ENCODE results near the gene CERS5.
A peak's percentile ranks its signal among the peaks of the same experiment; 100 is the strongest.

Gene CERS5, protein sequence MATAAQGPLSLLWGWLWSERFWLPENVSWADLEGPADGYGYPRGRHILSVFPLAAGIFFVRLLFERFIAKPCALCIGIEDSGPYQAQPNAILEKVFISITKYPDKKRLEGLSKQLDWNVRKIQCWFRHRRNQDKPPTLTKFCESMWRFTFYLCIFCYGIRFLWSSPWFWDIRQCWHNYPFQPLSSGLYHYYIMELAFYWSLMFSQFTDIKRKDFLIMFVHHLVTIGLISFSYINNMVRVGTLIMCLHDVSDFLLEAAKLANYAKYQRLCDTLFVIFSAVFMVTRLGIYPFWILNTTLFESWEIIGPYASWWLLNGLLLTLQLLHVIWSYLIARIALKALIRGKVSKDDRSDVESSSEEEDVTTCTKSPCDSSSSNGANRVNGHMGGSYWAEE

DNA sequence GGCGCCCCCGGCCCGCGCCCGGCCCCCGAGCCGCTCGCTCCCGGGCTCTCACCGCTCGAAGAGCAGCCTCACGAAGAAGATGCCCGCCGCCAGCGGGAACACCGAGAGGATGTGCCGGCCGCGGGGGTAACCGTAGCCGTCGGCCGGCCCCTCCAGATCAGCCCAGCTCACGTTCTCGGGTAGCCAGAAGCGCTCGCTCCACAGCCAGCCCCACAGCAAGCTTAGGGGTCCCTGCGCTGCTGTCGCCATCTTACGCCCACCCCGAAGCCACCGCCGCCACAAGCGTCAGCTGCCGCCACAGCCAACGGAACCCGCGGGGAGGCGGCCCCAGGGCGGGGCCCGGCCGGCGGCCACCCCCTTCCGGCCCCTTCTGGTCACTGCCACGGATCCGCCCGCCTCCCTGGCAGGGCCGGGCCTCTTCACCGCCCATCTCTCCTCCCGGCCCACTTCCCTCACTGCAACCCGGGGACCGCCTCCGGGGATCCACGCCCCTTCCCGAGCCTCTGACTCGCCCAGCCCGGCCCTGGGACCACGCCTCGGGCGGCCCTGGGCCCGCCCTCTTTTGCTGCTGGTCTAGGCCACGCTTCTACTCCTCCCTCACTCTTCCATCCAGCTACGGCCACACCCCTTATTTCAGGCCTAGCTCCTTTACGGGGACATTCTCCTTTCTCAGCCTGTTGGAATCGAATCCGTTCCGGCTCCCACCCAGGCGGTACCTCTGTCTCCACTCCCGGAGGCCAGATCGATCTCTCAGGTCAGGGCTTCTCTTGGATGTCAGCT lies at the start of gene CERS5:
Gene CERS5 (minus strand): TSS at position 321 of the 780 bp plus-strand sequence. CDS start 72 bp downstream, at position 249.
- DNase-seq = peak; percentile 98

DNA sequence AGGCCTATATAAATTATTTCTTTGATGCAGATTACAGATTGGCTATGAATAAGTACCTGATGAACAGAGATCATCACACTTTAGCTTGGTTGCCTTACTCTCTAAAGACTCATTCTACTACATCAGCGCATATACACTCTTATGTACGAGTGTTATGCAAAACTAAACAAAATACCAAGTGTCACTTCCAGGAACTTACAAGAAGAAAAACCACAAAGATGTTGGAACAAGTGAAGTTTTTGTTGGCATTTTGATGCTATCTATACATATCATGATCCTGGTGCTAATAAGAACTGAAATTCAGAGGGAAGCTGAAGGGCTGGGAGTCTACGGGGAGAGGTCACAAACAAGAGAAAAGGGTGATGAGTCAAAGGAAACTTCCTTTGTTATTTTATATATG lies 47.9 kb upstream of the CERS5 start:
- DNase-seq = no peak

DNA sequence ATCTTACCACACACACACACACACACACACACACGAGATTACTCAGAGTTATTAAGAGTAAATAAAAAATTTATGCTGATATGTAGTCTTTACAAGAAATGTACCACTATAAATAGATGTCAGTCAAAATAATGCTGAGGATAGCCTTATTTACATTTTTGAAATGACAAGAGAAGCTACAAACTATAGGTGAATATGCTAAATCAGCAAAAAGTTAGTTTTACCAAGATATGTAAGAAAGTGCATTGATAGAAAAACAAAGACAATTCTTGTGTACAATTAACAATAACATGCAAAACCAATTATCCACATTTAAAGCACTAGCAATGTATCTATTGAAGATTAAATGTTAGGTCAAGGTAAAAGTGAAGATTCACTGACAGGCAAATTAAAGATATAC lies 46.8 kb upstream of the CERS5 start:
- DNase-seq = no peak

DNA sequence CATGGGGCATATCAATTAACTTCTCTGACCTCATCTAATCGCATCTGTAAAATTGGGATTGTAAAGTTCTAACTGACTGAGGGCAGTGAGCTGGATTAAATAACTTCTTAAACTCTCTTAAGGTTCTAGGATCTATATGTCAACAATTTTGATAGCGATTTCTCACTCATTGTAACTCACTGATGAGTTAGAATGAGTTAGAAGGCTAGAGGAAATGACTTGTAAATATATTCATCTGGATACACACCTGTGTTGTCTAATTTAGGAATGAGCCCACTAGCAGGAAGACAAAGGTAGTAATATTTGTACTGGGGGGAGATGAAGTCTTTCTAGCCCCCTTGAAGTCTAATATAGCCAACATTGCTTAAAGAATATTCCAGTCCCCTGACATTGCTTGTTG lies 46.3 kb upstream of the CERS5 start:
- no peak for DNase-seq

DNA sequence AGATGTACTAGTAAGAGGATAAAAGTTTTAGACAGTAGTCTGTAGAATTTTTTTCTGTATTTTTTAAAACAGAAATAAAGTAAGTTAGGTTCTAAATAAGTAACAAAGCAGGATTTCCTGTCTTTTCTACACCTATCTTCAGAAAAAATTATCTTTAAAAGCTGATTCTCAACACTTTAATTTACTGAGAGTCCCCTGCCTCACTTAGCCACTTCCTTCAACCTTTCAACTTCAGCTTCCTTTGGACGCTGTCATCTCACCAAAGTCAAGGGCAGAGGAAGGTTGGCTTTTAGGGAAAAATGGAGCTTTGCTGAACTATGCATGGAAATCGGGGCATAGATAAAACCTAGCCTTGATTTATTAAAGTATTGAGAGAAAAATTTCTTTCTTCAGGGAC lies 44.9 kb upstream of the CERS5 start:
- no peak for DNase-seq

DNA sequence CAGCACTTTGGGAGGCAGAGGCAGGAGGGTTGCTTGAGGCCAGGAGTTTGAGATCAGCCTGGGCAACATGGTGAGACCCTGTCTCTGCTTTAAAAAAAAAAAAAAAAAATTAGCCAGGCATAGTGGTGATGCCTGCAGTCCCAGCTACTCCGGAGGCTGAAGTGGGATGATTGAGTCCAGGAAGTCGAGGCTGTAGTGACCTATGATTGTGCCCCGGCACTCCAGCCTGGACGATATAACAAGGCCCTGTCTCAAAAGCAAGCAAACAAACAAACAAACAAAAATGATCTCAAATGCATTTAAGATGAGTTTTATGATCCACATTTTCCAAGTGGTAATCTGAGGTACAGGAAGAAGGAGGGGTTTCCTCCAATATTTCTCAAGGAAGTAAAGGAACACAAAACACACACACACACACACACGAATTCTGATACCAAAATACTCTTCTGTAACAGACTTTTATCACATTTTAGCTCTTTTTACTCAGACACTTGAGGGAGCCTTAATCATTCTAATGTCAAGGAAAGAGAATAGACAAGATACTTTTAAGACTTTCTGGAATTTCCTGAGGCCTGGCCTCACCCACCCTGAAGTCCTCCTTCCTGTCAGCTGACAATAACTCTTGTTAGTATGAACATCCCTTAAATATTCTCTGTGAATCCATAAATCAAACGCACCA lies 44.4 kb upstream of the CERS5 start:
- no peak for DNase-seq

DNA sequence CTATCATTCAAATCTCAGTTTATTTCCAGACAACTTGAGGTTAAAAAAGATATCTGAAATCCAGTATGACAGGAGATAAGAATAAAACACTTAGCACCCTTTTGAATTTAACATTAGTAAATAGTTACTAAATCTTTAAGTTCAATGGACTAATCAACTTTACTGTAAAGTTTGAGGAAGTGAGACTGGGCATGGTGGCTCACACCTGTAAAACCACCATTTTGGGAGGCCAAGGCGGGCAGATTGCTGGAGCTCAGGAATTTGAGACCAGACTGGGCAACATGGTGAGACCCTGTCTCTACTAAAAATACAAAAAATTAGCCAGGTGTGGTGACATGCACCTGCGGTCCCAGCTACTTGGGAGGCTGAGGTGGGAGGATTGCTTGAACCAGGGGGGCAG lies 40.3 kb upstream of the CERS5 start:
- no peak for DNase-seq

DNA sequence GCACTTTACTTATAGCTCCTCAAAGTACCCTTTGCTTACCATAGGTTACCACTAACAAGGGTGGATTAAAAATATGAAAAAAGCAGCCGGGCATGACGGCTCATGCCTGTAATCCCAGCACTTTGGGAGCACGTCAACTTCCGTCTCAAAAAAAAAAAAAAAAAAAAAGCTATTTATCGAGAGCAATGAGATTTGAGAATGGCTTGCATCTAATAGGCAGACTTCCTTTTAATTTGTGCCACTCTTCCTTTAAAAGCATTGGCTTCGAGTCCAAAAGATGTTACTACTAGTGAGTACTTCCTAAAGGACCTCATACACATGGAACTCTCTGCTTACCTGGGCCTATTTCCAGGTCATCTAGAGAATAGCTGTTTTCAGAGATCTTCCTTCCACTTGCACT lies 38.5 kb upstream of the CERS5 start:
- no peak for DNase-seq

DNA sequence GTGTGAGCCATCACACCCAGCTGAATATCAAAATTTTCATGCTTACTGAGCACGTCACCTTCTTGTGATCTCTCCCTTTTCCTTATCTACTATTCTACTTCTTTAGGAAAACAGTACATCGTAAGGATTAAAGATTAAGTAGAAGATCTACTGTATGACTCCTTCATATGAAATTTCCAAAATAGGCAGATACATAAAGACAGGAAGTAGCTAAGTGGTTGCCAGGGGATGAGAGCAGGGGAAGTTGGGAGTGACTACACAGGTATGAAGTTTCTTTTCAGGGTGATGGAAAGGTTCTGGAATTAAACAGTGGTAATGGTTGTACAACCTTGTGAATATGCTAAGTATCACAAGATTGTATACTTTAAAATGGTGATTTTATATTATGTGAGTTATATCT lies 36.5 kb upstream of the CERS5 start:
- no peak for DNase-seq

DNA sequence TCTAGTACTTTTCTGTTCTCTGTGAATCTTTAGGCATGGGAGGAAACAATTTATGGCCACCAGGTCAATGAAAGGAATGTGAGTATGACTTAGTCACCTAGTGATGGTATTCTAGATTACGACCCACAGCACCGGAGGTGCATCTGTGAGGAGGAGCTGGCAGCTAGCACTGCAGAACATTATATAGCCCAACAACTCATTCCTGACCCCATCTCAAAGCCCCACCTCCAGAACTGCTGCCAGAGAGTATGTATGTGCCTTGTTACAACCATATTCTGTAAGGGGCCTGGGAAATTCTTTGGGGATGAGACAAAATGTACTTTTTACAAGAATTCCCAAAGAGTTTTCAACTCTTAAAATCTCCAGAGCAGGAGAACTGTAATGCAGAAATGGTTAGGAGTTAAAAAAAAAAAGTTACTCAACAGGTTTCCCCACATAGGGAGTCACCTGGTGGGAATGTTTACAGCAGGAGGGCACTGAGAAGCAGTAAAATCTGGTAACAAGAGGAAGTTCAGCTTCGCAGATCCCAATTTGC lies 34.9 kb upstream of the CERS5 start:
- DNase-seq = no peak

DNA sequence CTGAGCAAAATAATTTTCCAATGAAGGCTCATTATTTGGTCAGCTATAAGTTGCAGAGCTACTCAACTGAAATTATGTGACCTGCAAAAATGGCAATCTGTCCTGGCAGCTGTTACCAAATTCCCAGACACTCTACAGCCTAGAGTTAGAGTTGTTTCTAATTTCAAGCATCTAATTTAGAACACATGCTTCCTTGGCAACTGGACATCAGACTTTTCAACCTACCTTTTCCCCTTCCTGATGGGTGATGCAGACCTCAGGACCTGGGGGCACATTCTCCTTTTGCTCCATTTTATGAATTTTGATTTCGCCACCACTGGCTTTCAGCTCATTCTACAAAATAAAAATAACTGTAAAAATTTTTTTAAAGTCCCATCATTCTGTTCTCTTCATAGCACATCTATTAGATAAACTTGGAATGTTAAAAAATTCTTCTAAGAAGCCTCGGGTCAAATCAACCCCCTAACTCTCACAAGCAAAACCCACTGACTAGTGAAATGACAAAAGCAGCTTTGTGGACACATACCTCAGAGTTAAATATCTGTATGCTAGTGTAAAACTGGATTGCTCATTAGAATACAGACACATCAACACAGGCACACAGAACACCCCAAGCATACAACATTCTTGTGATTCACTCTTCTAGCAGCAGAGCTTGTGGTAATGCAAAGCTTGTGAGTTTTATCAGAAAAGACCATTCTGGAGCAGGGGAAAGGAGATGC lies 33.5 kb upstream of the CERS5 start:
- no peak for DNase-seq

DNA sequence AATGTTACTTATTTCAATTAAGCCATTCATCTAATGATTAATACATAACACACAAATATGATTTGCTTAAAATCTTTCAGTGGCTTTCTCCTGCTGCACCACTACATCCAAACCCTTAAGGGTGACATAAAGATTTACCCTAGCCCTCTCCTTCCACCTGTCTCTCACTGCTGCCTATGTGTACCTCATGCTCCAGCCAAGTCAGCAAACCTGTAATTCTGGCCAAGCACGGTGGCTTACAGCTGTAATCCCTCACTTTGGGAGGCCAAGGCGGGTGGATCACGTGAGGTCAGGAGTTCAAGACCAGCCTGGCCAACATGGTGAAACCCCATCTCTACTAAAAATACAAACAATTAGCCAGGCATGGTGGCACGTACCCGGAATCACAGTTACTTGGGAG lies 31.7 kb upstream of the CERS5 start:
- no peak for DNase-seq

DNA sequence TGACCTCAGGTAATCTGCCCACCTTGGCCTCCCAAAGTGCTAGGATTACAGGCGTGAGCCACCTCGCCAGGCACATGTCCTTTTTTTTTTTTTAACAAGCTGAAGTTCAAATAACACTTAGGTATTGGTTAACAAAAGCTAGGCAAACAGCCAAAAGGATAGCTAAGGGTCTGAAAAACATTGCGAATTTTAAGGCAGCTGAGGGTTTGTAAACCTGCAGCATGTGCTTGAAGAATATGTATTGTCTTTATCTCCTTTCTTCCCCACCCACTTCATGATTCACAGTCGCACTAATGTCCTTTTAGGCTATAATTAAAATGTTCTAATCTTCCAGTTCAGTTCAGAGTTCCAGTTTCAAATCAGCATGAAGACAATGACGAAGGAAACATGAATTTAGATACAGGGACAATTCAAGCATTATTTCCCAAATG lies 30.1 kb upstream of the CERS5 start:
- DNase-seq = no peak

DNA sequence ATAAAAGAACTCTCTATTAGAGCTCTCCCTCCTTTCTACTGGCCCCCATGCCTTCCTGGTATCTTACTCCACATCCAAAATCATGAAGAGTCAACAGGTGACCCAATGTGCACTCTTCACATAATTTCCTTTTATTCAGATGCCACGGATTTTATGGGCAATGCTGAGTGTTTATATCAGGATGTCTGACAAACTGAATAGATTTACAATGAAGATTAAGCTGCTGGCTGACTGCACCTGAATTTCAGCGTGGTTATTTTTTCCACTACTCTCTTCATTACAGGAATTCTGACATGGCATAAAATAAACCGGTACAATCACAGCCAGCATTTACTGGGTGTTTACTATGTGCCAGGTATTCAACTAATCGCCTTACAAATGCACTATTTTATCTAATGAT lies 29.4 kb upstream of the CERS5 start:
- DNase-seq = no peak

DNA sequence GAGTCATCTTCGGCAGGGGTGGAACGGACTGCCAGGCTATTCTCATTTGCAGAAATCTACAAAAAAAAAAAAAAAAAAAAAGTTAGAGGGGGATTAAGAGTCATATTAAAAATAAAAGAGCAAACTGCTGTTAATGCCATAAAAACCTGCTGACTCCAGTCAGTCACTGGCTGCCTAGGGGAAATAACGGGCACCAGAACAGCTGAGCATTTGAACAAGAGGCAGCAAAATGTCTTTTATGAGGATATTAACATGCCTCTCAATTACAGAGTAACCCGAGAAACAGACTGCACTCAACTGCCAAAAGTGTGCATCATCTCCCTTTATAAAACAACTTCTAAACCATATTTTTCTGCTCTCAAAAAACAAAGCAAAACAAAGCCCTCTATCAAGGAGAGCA lies 28.7 kb upstream of the CERS5 start:
- no peak for DNase-seq

DNA sequence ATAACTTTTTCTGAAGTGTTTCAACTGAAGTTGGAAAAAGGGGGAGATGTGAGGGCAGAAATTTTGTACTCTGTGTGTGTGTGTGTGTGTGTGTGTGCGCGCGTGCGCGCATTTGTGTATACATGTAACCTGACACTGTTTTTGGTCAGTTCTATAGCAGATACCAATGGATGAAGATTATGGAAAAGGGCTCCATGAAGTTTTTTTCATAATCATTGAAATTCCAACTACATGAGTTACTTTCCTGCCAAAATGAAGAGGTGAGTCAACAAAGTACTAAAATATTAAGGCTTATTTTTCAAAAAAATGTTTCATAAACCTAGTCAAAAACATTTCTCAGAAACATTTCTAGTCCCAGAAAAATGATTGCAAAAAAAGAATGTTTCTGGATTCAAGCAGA lies 25.7 kb upstream of the CERS5 start:
- no peak for DNase-seq

DNA sequence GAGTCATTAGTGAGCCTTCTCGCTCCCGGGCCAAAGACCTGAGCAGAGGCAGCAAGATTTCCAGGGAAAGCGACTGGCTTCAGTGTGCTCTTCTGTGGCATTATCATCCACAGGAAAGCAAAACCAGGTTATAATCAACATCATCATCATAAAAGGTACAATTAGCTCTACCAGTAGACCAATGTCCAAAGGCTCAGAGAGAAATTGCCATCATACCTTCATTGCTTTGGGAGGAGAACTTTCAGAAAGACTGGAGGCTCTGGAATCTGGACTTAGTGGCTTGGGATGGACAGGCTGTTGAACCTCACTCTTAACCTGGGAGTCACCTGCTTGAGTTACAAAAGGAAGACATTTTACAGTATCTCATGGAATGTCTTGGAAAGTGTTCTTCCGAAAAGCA lies 25.1 kb upstream of the CERS5 start:
- no peak for DNase-seq

DNA sequence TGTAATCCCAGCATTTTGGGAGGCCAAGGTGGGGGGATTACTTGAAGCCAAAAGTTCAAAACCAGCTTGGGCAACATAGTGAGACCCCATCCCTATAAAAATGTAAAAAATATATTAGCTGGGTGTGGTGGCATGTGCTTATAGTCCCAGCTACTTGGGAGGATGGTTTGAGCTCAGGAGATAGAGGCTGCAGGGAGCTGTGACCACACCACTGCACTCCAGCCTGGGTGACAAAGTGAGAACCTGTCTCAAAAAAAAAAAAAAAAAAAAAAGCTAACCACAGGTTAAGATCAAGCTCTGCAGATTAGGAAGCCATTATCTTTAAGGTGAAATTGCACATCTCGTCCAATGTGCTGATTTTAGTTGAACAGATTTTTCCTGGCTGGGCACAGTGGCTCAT lies 23.7 kb upstream of the CERS5 start:
- no peak for DNase-seq

DNA sequence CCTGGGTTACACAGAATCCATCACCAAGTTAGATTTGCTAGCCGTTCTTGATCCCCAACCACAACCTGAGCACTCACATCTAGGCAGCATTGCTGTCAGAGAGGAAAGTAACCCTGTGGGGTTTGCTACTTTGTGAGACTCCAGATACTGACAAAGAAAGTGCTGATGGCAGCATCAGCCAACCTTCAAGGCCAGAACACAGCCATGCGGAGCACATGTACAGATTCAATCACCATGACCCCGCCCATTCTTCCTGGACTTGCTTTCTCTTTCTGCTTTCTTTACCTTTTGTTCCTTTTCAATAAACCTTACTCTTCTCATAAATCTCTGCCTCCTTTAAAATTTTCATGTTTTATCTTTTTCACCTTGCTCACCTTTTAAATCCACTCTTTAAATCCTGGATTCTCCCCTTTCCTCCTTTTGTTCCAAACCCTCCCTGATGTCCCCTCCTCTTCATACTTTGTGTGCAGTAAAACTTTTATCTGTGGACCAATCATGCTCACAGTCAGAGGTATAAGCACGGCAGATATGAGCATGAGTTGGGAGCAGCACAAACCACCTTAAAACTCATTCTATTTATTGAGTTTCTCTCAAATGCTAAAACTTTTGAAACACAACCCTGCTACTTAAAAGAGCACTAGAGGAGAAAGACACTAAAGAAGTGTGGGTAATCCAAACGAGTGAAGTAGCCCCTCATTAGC lies 21.9 kb upstream of the CERS5 start:
- DNase-seq = peak; percentile 84

DNA sequence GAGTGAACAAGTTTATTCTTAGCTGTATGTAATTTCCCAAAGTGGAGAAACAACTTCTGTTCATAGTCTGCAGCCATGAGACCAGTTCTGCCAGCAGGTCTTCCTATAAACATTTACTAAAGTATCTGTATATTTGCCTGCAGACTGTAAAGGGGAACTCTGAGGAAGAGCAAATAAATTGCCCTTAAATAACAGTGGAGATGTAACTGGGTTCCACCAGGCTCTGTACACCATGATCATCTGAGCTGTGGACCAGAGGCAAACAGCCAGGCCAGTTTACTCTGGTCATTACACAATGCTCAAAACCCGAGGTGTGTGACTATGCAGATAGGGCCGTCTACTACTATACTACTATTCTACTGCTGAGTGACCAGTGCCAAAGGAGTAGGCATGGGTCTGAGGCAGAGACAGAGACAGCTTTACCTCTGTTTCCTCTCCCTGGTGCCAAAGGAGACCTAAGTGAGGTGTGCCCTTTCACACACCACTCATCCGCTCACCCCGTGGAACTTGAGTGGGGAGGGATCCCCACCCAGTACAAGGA lies 21.1 kb upstream of the CERS5 start:
- DNase-seq = no peak

DNA sequence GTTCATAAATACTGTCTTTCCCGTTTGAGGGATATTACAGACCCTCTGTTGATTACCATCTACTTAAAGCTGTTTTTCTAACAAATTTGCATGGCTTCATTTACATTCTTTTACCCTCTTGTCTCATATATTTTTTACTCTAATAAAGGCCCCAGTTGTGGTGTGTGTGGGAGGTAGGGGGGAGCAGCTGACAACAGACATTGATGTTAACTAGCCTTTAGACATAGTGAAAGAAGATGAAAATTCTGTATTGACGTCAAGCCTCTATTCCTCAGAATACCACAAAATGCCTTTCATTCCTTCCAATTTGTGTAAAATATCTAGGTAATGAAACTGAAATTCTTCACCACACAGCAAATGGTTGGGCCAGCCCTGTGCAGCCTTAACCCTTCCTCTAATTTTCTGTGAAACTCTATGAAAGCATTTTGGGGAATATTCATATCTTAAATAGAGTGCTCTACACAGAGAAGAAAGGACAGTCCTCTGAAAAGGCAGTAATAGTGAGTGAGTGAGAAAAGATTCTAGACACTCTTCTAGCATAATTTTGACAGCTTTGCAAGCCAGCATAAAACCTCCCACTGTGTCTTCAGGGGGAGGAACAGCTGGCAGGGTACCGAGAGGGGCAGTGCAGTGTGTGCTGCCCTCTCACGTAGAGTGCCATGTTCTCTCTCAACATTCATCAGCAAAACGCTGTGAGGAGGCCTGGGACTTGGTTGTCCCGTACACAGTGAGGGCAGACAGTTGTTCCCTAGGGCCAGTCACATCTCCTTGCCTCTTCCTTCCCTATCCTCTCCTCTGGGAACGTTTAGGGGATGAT lies 20.1 kb upstream of the CERS5 start:
- DNase-seq = peak; percentile 8
